ENCODE results near the gene ARHGEF37.
A peak's percentile ranks its signal among the peaks of the same experiment; 100 is the strongest.

Gene ARHGEF37

DNA sequence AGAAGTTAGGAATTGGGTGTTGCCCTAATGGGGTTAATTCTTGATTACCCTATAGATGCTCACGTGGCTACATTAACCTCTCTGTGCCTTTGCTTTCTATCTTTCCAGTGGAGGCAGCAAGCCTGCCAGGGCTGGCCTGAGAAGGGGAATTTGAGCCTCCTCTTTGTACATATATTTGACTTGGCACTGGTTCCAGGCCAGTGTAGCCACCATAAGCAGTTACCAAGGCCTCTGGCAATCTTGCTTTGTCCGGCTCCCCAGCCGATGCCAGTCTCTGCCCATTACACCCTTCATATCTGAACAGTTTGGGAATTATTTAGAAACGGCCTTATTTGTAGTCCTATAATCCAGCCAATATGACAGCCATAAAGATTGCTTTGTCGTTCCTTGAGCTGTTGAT, 90.2 kb downstream of the ARHGEF37 start:
- no peak for DNase-seq (ENCODE audit: low read depth)
- TF ChIP-seq CTCF (IDR thresholded peaks at IDR 0.05; ENCODE audit: insufficient read depth, low read depth, low read length, missing control alignments), result no peak

DNA sequence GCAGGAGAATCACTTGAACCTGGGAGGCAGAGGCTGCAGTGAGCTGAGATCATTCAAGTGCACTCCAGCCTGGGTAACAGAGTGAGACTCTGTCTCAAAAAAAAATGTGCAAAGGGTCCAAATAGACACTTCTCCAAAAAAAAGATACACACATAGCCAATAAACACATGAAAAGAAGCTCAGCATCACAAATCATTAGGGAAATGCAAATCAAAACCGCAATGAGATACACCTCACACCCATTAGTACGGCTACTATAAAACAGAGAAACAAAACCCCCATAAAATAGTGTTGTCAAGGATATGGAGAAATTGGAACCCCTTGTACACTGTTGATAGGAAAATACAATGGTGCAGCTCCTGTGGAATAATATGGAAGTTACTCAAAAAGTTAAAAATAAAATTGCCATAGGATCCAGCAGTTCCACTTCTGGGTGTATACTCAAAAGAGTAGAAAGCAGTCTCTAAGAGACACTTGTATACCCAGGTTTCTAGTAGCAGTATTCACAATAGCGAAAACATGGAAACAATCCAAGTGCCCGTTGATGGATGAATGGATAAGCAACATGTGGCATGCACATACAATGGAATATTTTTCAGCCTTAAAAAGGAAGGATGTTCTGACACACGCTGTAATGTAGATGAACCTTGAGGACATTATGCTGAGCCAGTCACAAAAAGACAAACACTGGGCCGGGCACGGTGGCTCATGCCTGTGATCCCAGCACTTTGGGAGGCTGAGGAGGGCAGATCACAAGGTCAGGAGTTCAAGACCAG, 91.6 kb downstream of the ARHGEF37 start:
- TF ChIP-seq CTCF (IDR thresholded peaks at IDR 0.05; ENCODE audit: insufficient read depth, low read depth, low read length, missing control alignments), result no peak
- no peak overlapping the region for H3K4me3 ChIP-seq (ENCODE audit: low read depth, low read length)
- DNase-seq (ENCODE audit: low read depth), result no peak

More for the DNA sequence above, 90.2 kb downstream of the ARHGEF37 start:
- no peak overlapping the region for H3K4me3 ChIP-seq (ENCODE audit: low read depth, low read length)

- no peak for TF ChIP-seq CTCF (IDR thresholded peaks at IDR 0.05; ENCODE audit: insufficient read depth, low read depth, low read length, missing control alignments)
- no peak overlapping the region for H3K4me3 ChIP-seq (ENCODE audit: low read depth, low read length)
- peak; percentile 24 for DNase-seq (ENCODE audit: low read depth)
Observed at GRCh38 chr5:149674686-149675085, 93.4 kb downstream of the ARHGEF37 start.

DNA sequence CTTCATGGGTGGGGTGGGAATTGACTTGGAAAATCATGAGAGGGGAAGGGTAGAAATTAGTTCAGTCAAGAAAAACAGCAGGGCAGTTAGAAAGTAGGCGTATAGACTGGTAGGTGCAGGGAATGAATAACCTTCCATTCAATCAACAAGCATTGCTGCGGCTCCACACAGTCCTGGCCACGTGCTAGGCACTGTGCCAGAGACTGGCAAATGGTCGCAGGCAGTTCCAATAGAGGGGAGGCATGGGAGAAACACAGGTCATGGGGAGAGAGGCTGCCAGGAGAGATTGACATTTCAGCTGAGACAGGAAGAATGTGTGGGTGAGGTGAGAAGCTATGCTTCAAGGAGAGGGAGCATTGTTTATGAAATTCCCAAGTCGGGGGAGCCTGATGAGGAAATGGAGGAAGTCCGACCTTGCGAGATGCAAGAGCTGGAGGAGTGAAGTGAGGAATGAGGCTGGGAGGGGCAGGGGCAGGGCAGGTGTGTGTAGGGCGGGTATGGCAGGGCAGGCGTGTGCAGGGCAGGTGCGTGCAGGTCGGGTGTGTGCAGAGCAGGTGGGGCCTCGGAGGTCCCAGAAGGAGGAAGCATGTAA, 94.4 kb downstream of the ARHGEF37 start:
- DNase-seq (ENCODE audit: low read depth), result no peak
- no peak overlapping the region for H3K4me3 ChIP-seq (ENCODE audit: low read depth, low read length)
- no peak for TF ChIP-seq CTCF (IDR thresholded peaks at IDR 0.05; ENCODE audit: insufficient read depth, low read depth, low read length, missing control alignments)

DNA sequence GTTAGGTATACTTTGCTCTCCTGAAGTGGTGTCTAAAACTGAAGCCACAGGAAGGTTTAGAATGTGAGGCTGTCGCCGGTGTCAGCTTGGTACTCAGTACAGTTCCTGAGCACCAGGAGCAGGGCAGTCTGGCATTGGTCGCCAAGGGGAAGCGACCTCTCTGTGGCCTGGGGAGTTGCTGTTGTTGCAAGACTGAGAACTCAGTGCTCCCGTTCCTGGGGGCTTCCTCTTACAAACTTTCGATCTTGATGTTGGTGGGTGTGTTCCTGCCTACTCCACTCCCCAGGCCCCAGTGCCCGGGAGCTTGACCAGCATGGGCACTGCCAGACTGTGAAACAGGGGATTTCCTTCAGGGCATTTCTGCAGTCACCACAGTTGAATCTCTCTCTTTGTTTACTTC, 96.4 kb downstream of the ARHGEF37 start:
- H3K4me3 ChIP-seq (ENCODE audit: low read depth, low read length), result no peak overlapping the region
- TF ChIP-seq CTCF (IDR thresholded peaks at IDR 0.05; ENCODE audit: insufficient read depth, low read depth, low read length, missing control alignments), result no peak
- DNase-seq (ENCODE audit: low read depth), result peak; percentile 54

- no peak overlapping the region for H3K4me3 ChIP-seq (ENCODE audit: low read depth, low read length)
- peak; percentile 5 for DNase-seq (ENCODE audit: low read depth)
- no peak for TF ChIP-seq CTCF (IDR thresholded peaks at IDR 0.05; ENCODE audit: insufficient read depth, low read depth, low read length, missing control alignments)
Observed at GRCh38 chr5:149679876-149680809, 98.8 kb downstream of the ARHGEF37 start.
